WTC11 (cell line): Measurements from ENCODE around the gene FNIP1. TPM values are rescaled to one million over a fixed set of nuclear protein-coding genes. Genes with fewer than 3 reads are reported as not detected.
"Not testable (repeated sequence)": the region's sequence is repeated elsewhere in the genome, so short reads cannot be mapped to it uniquely, and the experiment has no call there.

ENCODE experiments used
- ATAC-seq: fragments of 200-7000 bp; cut with Tn5 transposase; 2 replicates; pipeline ENCODE4 v1.10.0; 2021; ENCODE audit warnings: mild to moderate bottlenecking, moderate library complexity
- CTCF ChIA-PET: fragments of 300-600 bp; sonication (Branson Sonifier 250); formaldehyde crosslinking; loops from one replicate; lab custom pipeline; 2021; ENCODE audit warnings: antibody characterized with exemption; lab: Charles Lee
- POLR2A ChIA-PET: fragments of 350-600 bp; sonication (Branson Sonifier 250); formaldehyde crosslinking; loops from one replicate; lab custom pipeline; 2021; ENCODE audit warnings: antibody characterized with exemption; lab: Charles Lee
- DNase-seq: peaks from one replicate; pipeline ENCODE4 v3.0.0; 2021; ENCODE audit warnings: low spot score
- H3K27ac Mint-ChIP-seq: 2 replicates; pipeline ENCODE4 v1.8.0; 2021; ENCODE audit warnings: mixed read lengths
- H3K27me3 Mint-ChIP-seq: 2 replicates; pipeline ENCODE4 v1.8.0; 2021; ENCODE audit warnings: low read depth, mild to moderate bottlenecking, moderate library complexity, mixed read lengths
- H3K36me3 Mint-ChIP-seq: 2 replicates; pipeline ENCODE4 v1.8.0; 2021; ENCODE audit warnings: mixed read lengths
- H3K4me1 Mint-ChIP-seq: 2 replicates; pipeline ENCODE4 v1.8.0; 2022; ENCODE audit warnings: mixed read lengths
- H3K4me3 Mint-ChIP-seq: 2 replicates; pipeline ENCODE4 v1.8.0; 2021; ENCODE audit warnings: mild to moderate bottlenecking, moderate library complexity, mixed read lengths
- H3K9me3 Mint-ChIP-seq: 2 replicates; pipeline ENCODE4 v1.8.0; 2021; ENCODE audit warnings: mixed read lengths
- FOXK1 ChIP-seq: sonication (generic); formaldehyde crosslinking; IDR thresholded peaks from 2 replicates; pipeline ENCODE4 v1.8.0; 2022; ENCODE audit warnings: mild to moderate bottlenecking, moderate library complexity, missing genetic modification reagents
- FOXP1 ChIP-seq: sonication (generic); formaldehyde crosslinking; IDR thresholded peaks from 2 replicates; pipeline ENCODE4 v1.8.0; 2022; ENCODE audit warnings: missing genetic modification reagents, mild to moderate bottlenecking, moderate library complexity, borderline replicate concordance
- GRHL2 ChIP-seq: fragments of 250-450 bp; sonication (Bioruptor Pico); IDR thresholded peaks from 2 replicates; pipeline ENCODE4 v1.8.0; 2022; ENCODE audit warnings: mild to moderate bottlenecking, moderate library complexity; ENCODE audit not compliant: insufficient replicate concordance, severe bottlenecking
- JUN ChIP-seq: sonication (generic); formaldehyde crosslinking; IDR thresholded peaks from 2 replicates; pipeline ENCODE4 v1.8.0; 2023; ENCODE audit warnings: mild to moderate bottlenecking, missing genetic modification reagents
- NFE2L1 ChIP-seq: sonication (generic); formaldehyde crosslinking; IDR thresholded peaks from 2 replicates; pipeline ENCODE4 v1.8.1; 2023; ENCODE audit warnings: missing genetic modification reagents
- NFYB ChIP-seq: sonication (generic); formaldehyde crosslinking; conservative IDR thresholded peaks from 2 replicates; pipeline ENCODE4 v1.8.0; 2022; ENCODE audit warnings: low read depth, missing genetic modification reagents
- NR1H2 ChIP-seq: sonication (generic); formaldehyde crosslinking; IDR thresholded peaks from 2 replicates; pipeline ENCODE4 v1.9.0; 2021; ENCODE audit warnings: mild to moderate bottlenecking, moderate library complexity, missing genetic modification reagents
- NR2C2 ChIP-seq: sonication (generic); formaldehyde crosslinking; IDR thresholded peaks from 2 replicates; pipeline ENCODE4 v1.8.0; 2022; ENCODE audit warnings: mild to moderate bottlenecking, missing genetic modification reagents
- NR3C1 ChIP-seq: sonication (generic); formaldehyde crosslinking; conservative IDR thresholded peaks from 2 replicates; pipeline ENCODE4 v1.8.1; 2023; ENCODE audit warnings: low read depth, mild to moderate bottlenecking, missing genetic modification reagents
- PRRX2 ChIP-seq: fragments of 250-450 bp; sonication (Bioruptor Pico); IDR thresholded peaks from 2 replicates; pipeline ENCODE4 v1.8.0; 2021; ENCODE audit warnings: mild to moderate bottlenecking
- TCF7 ChIP-seq: sonication (generic); formaldehyde crosslinking; IDR thresholded peaks from 2 replicates; pipeline ENCODE4 v1.8.0; 2022; ENCODE audit warnings: mild to moderate bottlenecking, low read depth, missing genetic modification reagents, moderate library complexity
- TEAD1 ChIP-seq: sonication (generic); formaldehyde crosslinking; IDR thresholded peaks from 2 replicates; pipeline ENCODE4 v1.8.0; 2022; ENCODE audit warnings: mild to moderate bottlenecking, missing genetic modification reagents
- TEAD4 ChIP-seq: sonication (generic); formaldehyde crosslinking; IDR thresholded peaks from 2 replicates; pipeline ENCODE4 v1.8.0; 2022; ENCODE audit warnings: mild to moderate bottlenecking, missing genetic modification reagents
- ZNF121 ChIP-seq: sonication (generic); formaldehyde crosslinking; IDR thresholded peaks from 2 replicates; pipeline ENCODE4 v1.8.0; 2023; ENCODE audit warnings: missing genetic modification reagents
- ZNF138 ChIP-seq: sonication (generic); formaldehyde crosslinking; conservative IDR thresholded peaks from 2 replicates; pipeline ENCODE4 v1.8.1; 2022; ENCODE audit warnings: mild to moderate bottlenecking, moderate library complexity, missing genetic modification reagents
- ZNF396 ChIP-seq: fragments of 250-450 bp; sonication (Bioruptor Pico); IDR thresholded peaks from 2 replicates; pipeline ENCODE4 v1.8.0; 2021; ENCODE audit warnings: mild to moderate bottlenecking, moderate library complexity, borderline replicate concordance
- ZNF416 ChIP-seq: fragments of 250-450 bp; sonication (Bioruptor Pico); IDR thresholded peaks from 2 replicates; pipeline ENCODE4 v1.9.0; 2021; ENCODE audit warnings: mild to moderate bottlenecking, inconsistent platforms
- ZNF671 ChIP-seq: fragments of 250-450 bp; sonication (Bioruptor Pico); IDR thresholded peaks from 2 replicates; pipeline ENCODE4 v1.8.0; 2021; ENCODE audit warnings: mild to moderate bottlenecking
- total RNA-seq: library from RNA; stranded (reverse); gene quantifications from 3 replicates; pipeline ENCODE4 v1.2.3, GENCODE V29; 2021
- TF ChIP-seq, protein P1 (sequence below): fragments of 250-450 bp; sonication (Bioruptor Pico); IDR thresholded peaks from 2 replicates; pipeline ENCODE4 v1.8.0; 2021; ENCODE audit warnings: mild to moderate bottlenecking
- TF ChIP-seq, protein P2 (sequence below): sonication (generic); formaldehyde crosslinking; IDR thresholded peaks from 2 replicates; pipeline ENCODE4 v1.8.1; 2022; ENCODE audit warnings: mild to moderate bottlenecking, missing genetic modification reagents, moderate library complexity, borderline replicate concordance
- TF ChIP-seq, protein P3 (sequence below): sonication (generic); formaldehyde crosslinking; IDR thresholded peaks from 2 replicates; pipeline ENCODE4 v1.8.1; 2022; ENCODE audit warnings: low read depth, missing genetic modification reagents, borderline replicate concordance
- TF ChIP-seq, protein P4 (sequence below): sonication (generic); formaldehyde crosslinking; IDR thresholded peaks from 2 replicates; pipeline ENCODE4 v1.8.1; 2023; ENCODE audit warnings: mild to moderate bottlenecking, missing genetic modification reagents
- TF ChIP-seq, protein P5 (sequence below): sonication (generic); formaldehyde crosslinking; IDR thresholded peaks from 2 replicates; pipeline ENCODE4 v1.8.1; 2023; ENCODE audit warnings: mild to moderate bottlenecking, missing genetic modification reagents, moderate library complexity

The FNIP1 gene
- total RNA-seq, 1 experiment from 2014 or later, result 17.2 TPM

DNA sequence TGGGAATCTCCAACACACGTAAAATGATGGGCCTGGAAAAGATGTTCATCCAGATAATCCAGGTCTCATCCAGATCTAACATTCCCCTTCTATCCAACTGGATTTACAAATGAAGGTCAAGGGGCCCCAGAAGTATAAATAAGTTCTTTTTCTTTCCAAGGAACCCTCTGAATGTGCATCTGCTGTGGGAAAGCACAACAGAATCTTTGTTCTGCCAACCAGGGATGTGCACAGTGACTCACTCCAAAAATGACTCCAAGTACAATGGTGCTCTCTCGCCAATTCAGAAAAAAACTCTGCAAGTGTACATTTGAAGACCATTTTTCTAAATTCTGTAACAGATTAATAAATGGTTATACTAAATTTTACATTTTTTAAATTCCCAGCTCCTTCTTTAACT lies 174.2 kb downstream of the FNIP1 start (continued):
- TF ChIP-seq, protein P1, sequence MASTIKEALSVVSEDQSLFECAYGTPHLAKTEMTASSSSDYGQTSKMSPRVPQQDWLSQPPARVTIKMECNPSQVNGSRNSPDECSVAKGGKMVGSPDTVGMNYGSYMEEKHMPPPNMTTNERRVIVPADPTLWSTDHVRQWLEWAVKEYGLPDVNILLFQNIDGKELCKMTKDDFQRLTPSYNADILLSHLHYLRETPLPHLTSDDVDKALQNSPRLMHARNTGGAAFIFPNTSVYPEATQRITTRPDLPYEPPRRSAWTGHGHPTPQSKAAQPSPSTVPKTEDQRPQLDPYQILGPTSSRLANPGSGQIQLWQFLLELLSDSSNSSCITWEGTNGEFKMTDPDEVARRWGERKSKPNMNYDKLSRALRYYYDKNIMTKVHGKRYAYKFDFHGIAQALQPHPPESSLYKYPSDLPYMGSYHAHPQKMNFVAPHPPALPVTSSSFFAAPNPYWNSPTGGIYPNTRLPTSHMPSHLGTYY (CRISPR knock-in tag), result no peak
- TF ChIP-seq GRHL2 (CRISPR knock-in tag) (no peak), FOXK1 (CRISPR knock-in tag) (no peak), ZNF396 (CRISPR knock-in tag) (no peak), ZNF416 (CRISPR knock-in tag) (no peak), NFE2L1 (no peak), ZNF138 (CRISPR knock-in tag) (no peak)
- TF ChIP-seq, protein P2, sequence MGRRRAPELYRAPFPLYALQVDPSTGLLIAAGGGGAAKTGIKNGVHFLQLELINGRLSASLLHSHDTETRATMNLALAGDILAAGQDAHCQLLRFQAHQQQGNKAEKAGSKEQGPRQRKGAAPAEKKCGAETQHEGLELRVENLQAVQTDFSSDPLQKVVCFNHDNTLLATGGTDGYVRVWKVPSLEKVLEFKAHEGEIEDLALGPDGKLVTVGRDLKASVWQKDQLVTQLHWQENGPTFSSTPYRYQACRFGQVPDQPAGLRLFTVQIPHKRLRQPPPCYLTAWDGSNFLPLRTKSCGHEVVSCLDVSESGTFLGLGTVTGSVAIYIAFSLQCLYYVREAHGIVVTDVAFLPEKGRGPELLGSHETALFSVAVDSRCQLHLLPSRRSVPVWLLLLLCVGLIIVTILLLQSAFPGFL, result no peak

DNA sequence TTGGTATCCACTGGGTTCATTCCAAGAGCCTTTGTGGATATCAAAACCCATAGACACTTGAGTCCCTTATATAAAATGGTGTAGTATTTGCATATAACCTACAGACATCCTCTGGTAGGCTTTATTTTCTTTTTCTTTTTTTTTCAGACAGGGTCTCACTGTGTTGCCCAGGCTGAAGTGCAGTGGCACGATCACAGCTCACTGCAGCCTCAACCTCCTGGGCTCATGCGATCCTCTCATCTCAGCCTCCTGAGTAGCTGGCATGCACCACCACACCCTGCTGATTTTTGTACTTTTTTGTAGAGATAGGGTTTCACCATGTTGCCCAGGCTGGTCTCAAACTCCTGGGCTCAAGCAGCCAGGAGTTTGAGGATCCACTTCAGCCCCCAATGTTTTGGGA lies 175.7 kb downstream of the FNIP1 start:
- DNase-seq, H3K9me3 Mint-ChIP-seq, ATAC-seq, H3K4me1 Mint-ChIP-seq, POLR2A ChIA-PET, H3K4me3 Mint-ChIP-seq, H3K27me3 Mint-ChIP-seq, H3K36me3 Mint-ChIP-seq, CTCF ChIA-PET, H3K27ac Mint-ChIP-seq: not testable (repeated sequence)
- TF ChIP-seq ZNF121 (CRISPR knock-in tag), result peak; percentile 54; the same call in 1 of the 2 replicates
- TF ChIP-seq, all 79 proteins: peak for 1; not testable (repeated sequence) for 78

DNA sequence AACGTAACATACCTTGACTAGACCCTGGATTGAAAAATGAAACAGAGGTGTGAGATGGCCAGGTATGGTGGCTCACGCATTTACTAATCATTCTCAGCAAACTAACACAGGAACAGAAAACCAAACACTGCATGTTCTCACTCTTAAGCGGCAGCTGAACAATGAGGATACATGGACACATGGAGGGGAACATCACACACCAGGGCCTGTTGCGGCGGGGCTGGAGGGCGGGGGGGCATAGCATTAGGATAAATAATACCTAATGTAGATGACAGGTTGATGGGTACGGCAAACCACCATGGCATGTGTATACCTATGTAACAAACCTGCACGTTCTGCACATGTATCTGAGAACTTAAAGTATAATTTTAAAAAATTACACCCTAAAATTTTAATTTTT lies 177.7 kb downstream of the FNIP1 start:
- TF ChIP-seq FOXP1 (CRISPR knock-in tag) (no peak), NFYB (no peak), TEAD4 (CRISPR knock-in tag) (no peak), NR3C1 (no peak), GRHL2 (CRISPR knock-in tag) (no peak), ZNF396 (CRISPR knock-in tag) (no peak), TCF7 (CRISPR knock-in tag) (no peak), JUN (no peak), ZNF138 (CRISPR knock-in tag) (no peak), NFE2L1 (no peak), ZNF671 (CRISPR knock-in tag) (no peak), NR1H2 (CRISPR knock-in tag) (no peak), TEAD1 (CRISPR knock-in tag) (no peak), NR2C2 (CRISPR knock-in tag) (no peak), PRRX2 (no peak)
- TF ChIP-seq, protein P3, sequence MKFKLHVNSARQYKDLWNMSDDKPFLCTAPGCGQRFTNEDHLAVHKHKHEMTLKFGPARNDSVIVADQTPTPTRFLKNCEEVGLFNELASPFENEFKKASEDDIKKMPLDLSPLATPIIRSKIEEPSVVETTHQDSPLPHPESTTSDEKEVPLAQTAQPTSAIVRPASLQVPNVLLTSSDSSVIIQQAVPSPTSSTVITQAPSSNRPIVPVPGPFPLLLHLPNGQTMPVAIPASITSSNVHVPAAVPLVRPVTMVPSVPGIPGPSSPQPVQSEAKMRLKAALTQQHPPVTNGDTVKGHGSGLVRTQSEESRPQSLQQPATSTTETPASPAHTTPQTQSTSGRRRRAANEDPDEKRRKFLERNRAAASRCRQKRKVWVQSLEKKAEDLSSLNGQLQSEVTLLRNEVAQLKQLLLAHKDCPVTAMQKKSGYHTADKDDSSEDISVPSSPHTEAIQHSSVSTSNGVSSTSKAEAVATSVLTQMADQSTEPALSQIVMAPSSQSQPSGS (CRISPR knock-in tag), result no peak
- TF ChIP-seq, protein P4, sequence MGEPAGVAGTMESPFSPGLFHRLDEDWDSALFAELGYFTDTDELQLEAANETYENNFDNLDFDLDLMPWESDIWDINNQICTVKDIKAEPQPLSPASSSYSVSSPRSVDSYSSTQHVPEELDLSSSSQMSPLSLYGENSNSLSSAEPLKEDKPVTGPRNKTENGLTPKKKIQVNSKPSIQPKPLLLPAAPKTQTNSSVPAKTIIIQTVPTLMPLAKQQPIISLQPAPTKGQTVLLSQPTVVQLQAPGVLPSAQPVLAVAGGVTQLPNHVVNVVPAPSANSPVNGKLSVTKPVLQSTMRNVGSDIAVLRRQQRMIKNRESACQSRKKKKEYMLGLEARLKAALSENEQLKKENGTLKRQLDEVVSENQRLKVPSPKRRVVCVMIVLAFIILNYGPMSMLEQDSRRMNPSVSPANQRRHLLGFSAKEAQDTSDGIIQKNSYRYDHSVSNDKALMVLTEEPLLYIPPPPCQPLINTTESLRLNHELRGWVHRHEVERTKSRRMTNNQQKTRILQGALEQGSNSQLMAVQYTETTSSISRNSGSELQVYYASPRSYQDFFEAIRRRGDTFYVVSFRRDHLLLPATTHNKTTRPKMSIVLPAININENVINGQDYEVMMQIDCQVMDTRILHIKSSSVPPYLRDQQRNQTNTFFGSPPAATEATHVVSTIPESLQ (CRISPR knock-in tag), result no peak
- TF ChIP-seq, protein P5, sequence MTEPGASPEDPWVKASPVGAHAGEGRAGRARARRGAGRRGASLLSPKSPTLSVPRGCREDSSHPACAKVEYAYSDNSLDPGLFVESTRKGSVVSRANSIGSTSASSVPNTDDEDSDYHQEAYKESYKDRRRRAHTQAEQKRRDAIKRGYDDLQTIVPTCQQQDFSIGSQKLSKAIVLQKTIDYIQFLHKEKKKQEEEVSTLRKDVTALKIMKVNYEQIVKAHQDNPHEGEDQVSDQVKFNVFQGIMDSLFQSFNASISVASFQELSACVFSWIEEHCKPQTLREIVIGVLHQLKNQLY (CRISPR knock-in tag), result no peak
- Mint-ChIP-seq H3K9me3 (no peaks in the 10 kb centered on the region), H3K27me3 (no peaks in the 10 kb centered on the region), H3K36me3 (no peaks in the 10 kb centered on the region; the same call in none of the 2 replicates), H3K4me1 (peaks cover 15% of the 10 kb centered on the region), H3K4me3 (no peak overlapping the region), H3K27ac (no peak overlapping the region)
- POLR2A ChIA-PET, result no interaction called here
- CTCF ChIA-PET, result no interaction called here
- DNase-seq, result no peak
- ATAC-seq, result no peak
